Measurements from ENCODE around the gene HDAC8.

The HDAC8 gene

GRCh38 chrX:72294497-72294896 lies 278.1 kb downstream of the HDAC8 start:
- no CpG with 5 or more reads among the region's 1 CpG for WGBS, 2 experiments (ENCODE audit: insufficient coverage in 2 of 2)
- Histone ChIP-seq H3K4me1 (ENCODE audit: control insufficient read depth, insufficient read depth, low read length, poor library complexity, severe bottlenecking) (no peaks in the 10 kb centered on the region), H3K36me3 (ENCODE audit: control insufficient read depth, insufficient read depth, low read length) (no peaks in the 10 kb centered on the region), H3K9me3 (ENCODE audit: control insufficient read depth, low read length) (no peaks in the 10 kb centered on the region), H3K27ac (ENCODE audit: low read depth, low read length, severe bottlenecking) (no peak overlapping the region), H3K4me3 (ENCODE audit: extremely low read depth, insufficient read depth, low read length, poor library complexity, severe bottlenecking) (no peak overlapping the region)

GRCh38 chrX:72282302-72282701 lies 290.3 kb downstream of the HDAC8 start:
- Histone ChIP-seq H3K4me1 (ENCODE audit: control insufficient read depth, insufficient read depth, low read length, poor library complexity, severe bottlenecking) (no peaks in the 10 kb centered on the region), H3K36me3 (ENCODE audit: control insufficient read depth, insufficient read depth, low read length) (no peaks in the 10 kb centered on the region), H3K9me3 (ENCODE audit: control insufficient read depth, low read length) (no peaks in the 10 kb centered on the region), H3K27ac (ENCODE audit: low read depth, low read length, severe bottlenecking) (no peak overlapping the region), H3K4me3 (ENCODE audit: extremely low read depth, insufficient read depth, low read length, poor library complexity, severe bottlenecking) (no peak overlapping the region)
- WGBS, 2 experiments (ENCODE audit: insufficient coverage in 2 of 2) = no CpG with 5 or more reads among the region's 1 CpG

GRCh38 chrX:72280321-72280845 lies 292.3 kb downstream of the HDAC8 start:
- H3K27ac ChIP-seq (ENCODE audit: low read depth, low read length, severe bottlenecking) = no peak overlapping the region
- no peaks in the 10 kb centered on the region for H3K9me3 ChIP-seq (ENCODE audit: control insufficient read depth, low read length)
- no peak overlapping the region for H3K4me3 ChIP-seq (ENCODE audit: extremely low read depth, insufficient read depth, low read length, poor library complexity, severe bottlenecking)
- H3K36me3 ChIP-seq (ENCODE audit: control insufficient read depth, insufficient read depth, low read length) = peaks cover 7% of the 10 kb centered on the region
- H3K4me1 ChIP-seq (ENCODE audit: control insufficient read depth, insufficient read depth, low read length, poor library complexity, severe bottlenecking) = peaks cover 4% of the 10 kb centered on the region
- WGBS, 2 experiments (ENCODE audit: insufficient coverage in 2 of 2) = 67 to 100% methylated on average over 2 of the region's 5 CpGs

All from mesodermal cell (in vitro differentiated cells).